ENCODE results near the gene TAS2R31. TPM values are rescaled to one million over a fixed set of nuclear protein-coding genes. Genes with fewer than 3 reads are reported as not detected.

TAS2R31 gene
- total and polyA plus RNA-seq, 2 of the 13 experiments (the other 11 are each of a cell fraction or from before 2014, with no cell fraction given), result 0.96 to 6.5 TPM

DNA sequence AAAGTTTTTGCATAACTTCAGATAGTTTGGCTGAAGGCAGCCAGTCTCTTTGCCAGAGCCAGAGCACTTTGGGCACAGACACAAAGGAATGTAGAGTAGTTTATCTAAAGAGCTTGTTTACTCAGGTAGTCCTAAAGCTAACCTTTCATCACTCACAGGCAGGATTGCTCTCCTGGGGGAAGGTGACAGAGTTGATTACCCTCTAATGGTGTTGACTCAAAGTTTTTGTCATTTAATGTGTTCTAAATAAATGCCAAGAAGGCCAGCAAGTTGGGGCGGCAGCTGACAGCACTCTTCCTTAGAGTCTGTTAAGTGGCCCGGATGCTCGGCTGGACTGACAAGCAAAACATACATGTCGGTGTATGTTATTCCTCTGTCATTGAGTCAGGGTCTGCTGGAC lies 40.2 kb upstream of the TAS2R31 start (continued):
- TF ChIP-seq, protein P1, sequence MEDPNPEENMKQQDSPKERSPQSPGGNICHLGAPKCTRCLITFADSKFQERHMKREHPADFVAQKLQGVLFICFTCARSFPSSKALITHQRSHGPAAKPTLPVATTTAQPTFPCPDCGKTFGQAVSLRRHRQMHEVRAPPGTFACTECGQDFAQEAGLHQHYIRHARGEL (CRISPR knock-in tag; IDR thresholded peaks at IDR 0.05), result no peak
- TF ChIP-seq GTF3A (CRISPR knock-in tag; conservative IDR thresholded peaks at IDR 0.05), result no peak
- no peak for TF ChIP-seq NFYC (CRISPR knock-in tag; IDR thresholded peaks at IDR 0.05)
- 0 out of 2 replicates have a peak, but pooled peaks have one; percentile 12 for TF ChIP-seq SAP130 (CRISPR knock-in tag; IDR thresholded peaks at IDR 0.05; ENCODE audit: low read depth)
- TF ChIP-seq JUN (CRISPR knock-in tag; IDR thresholded peaks at IDR 0.05), result no peak
- TF ChIP-seq RBAK (CRISPR knock-in tag; IDR thresholded peaks at IDR 0.05), result no peak
- no peak for TF ChIP-seq HNRNPLL (IDR thresholded peaks at IDR 0.05; ENCODE audit: low read depth, low read length, poor library complexity, severe bottlenecking)
- no peak for TF ChIP-seq ONECUT2 (CRISPR knock-in tag; IDR thresholded peaks at IDR 0.05)

DNA sequence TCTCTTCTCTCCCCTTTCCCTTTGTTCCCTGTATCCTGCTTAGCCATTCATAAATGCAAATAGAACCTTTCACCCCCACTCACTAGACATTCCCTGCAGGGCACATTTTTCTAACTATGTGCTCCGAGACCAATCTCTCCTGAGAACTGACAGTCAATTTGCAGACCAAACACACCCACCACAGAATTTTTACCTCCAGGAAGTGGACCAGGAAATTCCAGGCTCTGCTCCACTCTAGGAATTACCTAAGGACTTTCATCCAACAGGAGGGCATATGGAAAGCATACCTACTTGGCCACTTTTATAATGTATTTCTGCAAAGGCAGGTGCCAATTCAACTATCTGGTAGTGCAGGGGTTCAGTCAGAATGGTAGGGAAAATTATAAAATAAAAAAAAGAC lies 39.8 kb upstream of the TAS2R31 start:
- H2AFZ ChIP-seq (ENCODE audit: low read length), result no peak overlapping the region
- H3K27me3 ChIP-seq (ENCODE audit: control insufficient read depth in 1 of 2, insufficient read depth in 2 of 2, low read length in 2 of 2), result no peaks in the 10 kb centered on the region; a peak in 1 of 5 replicates
- WGBS (ENCODE audit: low lambda C conversion rate), result 29% methylated on average over 1 of the region's 1 CpG
- no peaks in the 10 kb centered on the region for H3K9me3 ChIP-seq (ENCODE audit: low read length)
- DNase-seq (ENCODE audit: low spot score) (peak; percentile 16), FAIRE-seq (no peak), ATAC-seq (peak; percentile 57)
- no peak for TF ChIP-seq KDM4B (CRISPR knock-in tag; IDR thresholded peaks at IDR 0.05)
- no peak for TF ChIP-seq ZNF83 (CRISPR knock-in tag; IDR thresholded peaks at IDR 0.05; ENCODE audit: borderline replicate concordance)
- TF ChIP-seq ZNF446 (CRISPR knock-in tag; IDR thresholded peaks at IDR 0.05), result no peak
- no peak for TF ChIP-seq MIER2 (CRISPR knock-in tag; IDR thresholded peaks at IDR 0.05)
- TF ChIP-seq TAF1 (CRISPR knock-in tag; IDR thresholded peaks at IDR 0.05), result no peak
- TF ChIP-seq PHF8 (CRISPR knock-in tag; IDR thresholded peaks at IDR 0.05), result no peak
- TF ChIP-seq ZNF510 (CRISPR knock-in tag; IDR thresholded peaks at IDR 0.05; ENCODE audit: low read depth), result no peak
- no peak for TF ChIP-seq ZNF430 (CRISPR knock-in tag; IDR thresholded peaks at IDR 0.05)
- TF ChIP-seq JUND (CRISPR knock-in tag; IDR thresholded peaks at IDR 0.05), result no peak
- H3K4me2 ChIP-seq (ENCODE audit: low read depth, low read length), result no peak overlapping the region
- intact Hi-C loops (cut with micrococcal nuclease; ENCODE audit: unreplicated experiment) (loop anchor here (1.0 kb wide), 1 partner anchor 52 kb away; no protein-coding TSS in a partner anchor), in situ Hi-C loops (cut with HindIII; ENCODE audit: extremely low pct_ligation_motif_present, low pct_unique_long_range_greater_than_20kb) (loop anchor here (5.0 kb wide), 1 partner anchor 54 kb away; no protein-coding TSS in a partner anchor)
- no peaks in the 10 kb centered on the region for H4K20me1 ChIP-seq (ENCODE audit: insufficient read depth, low read length)
- H3K27ac ChIP-seq (ENCODE audit: extremely low read length, insufficient read depth, low read length), result no peak overlapping the region
- ChIA-PET POLR2A (interaction anchor here (1.3 kb wide), 1 partner anchor 100 kb away, joined by 5 read pairs; the partner anchor contains the start of gene SMIM10L1), CTCF (ENCODE audit: low intra/inter-chr PET ratio, low total read pairs) (no interaction called here)
- no peak overlapping the region for H3K4me3 ChIP-seq (replicated peaks in 1 of 3; ENCODE audit: insufficient read depth in 1 of 3, low read depth in 2 of 3, low read length in 3 of 3)
- BruUV-seq (replicated peaks), result no TSS peak
- no peaks in the 10 kb centered on the region for H3K79me2 ChIP-seq (ENCODE audit: insufficient read depth, low read length)
- no peak overlapping the region for H3K9ac ChIP-seq (ENCODE audit: insufficient read depth, low read depth, low read length)
- peaks cover 26% of the 10 kb centered on the region for H3K4me1 ChIP-seq (ENCODE audit: insufficient read depth, low read length)
- no peaks in the 10 kb centered on the region; a peak in 1 of 5 replicates for H3K36me3 ChIP-seq (replicated peaks in 1 of 2; ENCODE audit: control insufficient read depth in 1 of 2, insufficient read depth in 2 of 2, low read length in 2 of 2)
